GM18861 (cell line): Measurements from ENCODE around the gene CHMP1B.

Experiments
- ATAC-seq: cut with Tn5 transposase; IDR thresholded peaks from one replicate; pipeline ENCODE4 v1.9.1; 2021; ENCODE audit not compliant: unreplicated experiment

CHMP1B gene

DNA sequence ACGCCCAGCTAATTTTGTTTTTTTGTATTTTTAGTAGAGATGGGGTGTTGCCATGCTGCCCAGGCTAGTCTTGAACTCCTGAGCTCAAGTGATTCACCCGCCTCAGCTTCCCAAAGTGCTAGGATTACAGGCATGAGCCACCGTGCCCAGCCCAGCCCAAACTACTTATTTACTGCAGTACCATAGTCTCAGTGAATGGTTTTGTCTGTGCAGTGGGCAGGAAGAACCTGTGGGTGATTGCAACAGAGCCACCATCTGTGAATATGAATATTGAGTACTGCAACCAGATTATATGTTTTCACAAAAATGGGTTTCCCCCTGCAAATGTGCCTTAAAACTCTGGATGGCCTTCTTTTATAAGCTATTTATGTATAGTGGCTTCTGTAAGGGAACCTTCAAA lies 47.9 kb downstream of the CHMP1B start:
- ATAC-seq = no peak

DNA sequence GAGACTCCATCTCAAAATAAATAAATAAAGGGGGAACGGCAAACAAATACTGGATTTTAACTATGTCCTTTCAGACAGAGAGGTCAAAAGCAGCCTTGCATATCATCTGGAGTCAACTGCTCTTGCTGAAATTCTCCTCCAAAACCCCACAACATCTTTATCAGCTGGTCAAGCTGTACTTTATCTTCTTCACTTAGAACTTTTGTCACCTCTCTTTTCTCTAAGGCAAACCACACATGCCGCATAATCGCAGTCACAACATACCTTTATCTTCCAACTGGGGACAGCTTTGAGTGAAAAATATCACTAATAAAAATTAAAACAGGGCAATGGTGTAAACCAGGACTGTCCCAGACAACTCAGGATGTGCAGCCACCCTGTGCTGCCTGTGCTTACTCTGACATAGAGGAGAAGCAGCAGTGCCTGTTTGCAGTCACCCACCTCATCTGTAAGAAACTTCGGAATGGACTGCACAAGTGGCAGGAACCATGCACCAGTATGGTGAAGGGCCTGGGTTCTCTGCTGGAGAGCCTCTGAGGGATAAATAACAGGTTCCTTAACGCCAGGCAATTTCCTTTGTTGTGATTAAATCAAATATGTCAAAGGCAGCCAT lies 50.7 kb downstream of the CHMP1B start:
- ATAC-seq = no peak

DNA sequence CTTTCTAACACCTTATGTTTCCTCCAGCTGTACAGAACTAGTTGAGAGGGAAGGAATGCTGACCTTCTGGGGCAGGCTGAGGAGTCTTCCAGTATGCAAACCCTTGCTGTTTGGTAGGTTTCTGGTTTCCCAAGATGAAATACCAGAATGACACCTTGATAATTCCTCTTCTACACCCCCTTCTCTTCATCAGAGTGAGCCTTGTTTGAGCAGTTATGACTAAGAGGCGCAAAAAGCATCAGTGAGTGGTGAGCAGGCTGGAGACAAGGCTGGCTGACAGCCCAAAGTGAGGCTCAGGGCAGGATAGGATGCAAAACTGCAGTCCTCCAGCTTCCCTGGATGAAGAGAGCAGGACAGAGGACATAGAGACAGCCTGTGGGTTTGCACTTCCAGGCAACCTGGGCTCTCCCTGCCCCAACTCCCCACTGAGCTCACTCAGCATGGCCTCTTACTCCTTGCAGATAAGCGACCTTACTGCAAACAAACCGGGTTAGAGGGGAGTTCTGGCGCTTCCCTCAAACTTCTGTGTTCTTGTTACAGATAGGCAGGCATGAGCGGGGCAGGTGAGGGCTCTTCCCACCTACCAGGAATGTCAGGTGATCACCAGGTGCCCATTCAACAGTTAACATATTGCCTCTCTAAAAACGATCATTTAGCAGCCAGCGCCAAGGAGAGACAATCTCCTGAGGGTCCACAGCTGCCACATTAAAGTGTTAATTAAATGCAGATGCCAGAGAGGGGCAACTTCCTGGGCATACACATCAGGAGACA lies 51.5 kb downstream of the CHMP1B start:
- ATAC-seq = no peak
